NK-92 (cell line): ENCODE measurements around the gene SIK3.

ENCODE experiments used
- DNase-seq: peaks from one replicate; lab custom pipeline; 2025; ENCODE audit not compliant: unreplicated experiment; lab: John Stamatoyannopoulos, UW

Gene SIK3

DNA sequence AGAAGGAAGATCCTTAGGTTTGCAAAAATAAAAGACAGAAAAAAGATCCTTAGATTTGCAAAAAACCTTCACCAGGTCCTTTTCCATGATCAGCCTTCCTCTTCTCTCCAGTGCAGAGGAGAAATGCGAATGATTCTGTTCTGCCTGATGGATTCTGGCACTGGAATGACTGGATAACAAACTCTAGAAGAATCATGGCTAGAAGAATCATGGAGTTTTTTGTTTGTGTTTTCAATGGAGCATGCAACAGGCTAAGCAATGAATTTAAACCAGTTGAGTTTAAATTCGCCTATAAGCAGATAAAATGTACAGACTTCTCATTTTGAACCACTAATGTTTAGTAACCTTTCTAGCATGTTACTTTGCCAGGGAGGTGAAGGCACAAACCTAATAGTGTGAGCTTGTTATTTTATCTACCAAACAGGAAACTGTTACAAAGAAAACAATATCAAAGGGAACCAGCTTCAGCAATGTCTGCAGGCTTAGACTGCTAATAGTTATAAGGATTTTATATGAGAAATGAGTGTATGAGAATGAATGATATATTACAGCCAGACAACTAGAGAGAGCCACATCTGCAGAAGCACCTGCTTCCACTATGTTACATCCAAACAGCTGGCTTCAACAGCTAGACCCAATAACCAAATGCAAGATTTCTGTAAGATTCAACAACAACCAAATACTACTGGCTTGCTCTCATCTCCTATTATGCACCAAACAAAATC, 196.1 kb downstream of the SIK3 start:
- DNase-seq = no peak

DNA sequence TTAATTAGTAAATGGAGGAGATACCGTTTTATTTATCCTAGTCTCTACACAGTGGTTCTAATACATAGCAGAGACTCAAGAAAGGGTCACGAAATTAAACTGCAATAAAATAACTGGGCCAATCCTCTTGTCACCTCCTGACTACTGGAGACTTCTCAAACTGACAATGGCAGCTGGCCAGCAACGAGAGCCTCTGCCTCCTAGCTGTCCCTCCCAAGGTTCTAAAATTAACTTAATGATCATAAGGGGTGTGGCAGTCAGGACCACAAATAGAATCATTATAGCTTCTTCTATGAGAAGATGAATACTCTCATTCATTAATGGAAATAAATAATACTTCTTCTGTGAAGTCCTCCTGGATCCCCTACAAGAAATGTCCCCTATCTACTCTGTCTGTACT, 197.0 kb downstream of the SIK3 start:
- no peak for DNase-seq

DNA sequence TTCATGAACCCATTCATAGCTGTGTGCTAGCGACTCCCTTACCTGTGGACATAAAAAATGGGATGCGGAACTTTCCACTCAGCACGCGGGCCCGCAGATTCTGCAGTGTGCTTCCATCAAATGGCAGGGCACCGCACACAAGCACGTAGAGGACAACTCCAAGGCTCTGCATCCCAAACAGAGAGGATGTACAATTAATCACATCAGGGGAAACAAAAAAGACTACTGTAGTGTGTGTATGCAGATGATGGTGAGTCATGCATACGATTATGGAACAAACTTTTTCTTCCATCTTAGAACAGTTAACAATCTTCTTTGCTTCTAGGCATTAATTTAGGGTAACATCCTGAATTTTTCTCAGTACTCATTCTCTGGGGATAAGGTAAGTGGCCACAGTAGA, 202.0 kb downstream of the SIK3 start:
- no peak for DNase-seq

DNA sequence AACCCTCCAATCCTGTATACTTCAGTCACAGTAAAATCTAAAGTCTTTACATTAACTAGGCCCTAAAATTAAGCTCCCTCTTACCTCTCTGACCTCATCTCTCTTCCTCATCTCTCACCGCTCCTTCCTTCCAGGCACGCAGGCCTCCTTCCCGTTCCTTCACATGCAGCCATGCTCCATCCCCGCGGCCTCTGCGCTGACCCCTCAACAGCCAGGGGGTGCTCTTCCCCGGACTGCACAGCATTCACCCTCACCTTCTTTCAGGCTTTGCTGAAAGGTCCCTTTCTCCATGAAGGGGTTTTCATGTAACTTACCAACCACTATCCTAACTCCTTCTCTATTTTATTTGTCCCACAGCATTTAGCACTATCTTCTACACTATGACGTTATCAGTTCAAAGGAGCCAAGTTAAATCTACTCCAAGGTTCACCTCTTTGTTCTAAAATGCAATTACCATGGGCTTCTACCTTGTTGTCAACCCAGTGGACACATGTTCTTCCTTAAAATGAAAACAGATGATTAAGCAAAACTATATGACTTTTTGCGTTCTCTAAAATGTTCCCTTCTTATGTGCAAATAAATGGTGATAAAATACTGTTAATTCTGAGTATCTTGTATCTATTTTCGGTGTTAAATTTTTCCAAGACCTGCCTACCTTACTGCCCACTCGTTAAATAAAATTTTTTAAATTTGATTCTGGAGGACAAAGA, 203.0 kb downstream of the SIK3 start:
- no peak for DNase-seq

DNA sequence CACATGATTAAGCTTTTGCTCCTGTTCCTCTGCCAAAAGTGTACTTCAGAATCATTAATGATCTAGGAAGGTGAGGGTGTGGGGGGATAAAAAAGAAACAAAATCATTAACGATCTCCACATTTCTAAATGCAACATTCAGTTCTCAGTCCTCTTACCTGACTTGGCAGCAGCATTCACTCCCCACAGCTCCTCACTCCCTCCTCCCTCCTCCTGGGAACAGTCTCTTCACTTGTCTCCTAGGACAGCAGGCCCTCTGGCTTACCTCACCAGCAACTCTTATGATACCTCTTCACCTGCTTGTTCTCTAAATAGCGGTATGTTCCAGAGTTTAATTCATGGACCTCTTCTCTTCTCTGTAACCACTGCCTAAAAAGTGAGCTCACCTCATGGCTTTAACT, 204.3 kb downstream of the SIK3 start:
- DNase-seq = no peak

DNA sequence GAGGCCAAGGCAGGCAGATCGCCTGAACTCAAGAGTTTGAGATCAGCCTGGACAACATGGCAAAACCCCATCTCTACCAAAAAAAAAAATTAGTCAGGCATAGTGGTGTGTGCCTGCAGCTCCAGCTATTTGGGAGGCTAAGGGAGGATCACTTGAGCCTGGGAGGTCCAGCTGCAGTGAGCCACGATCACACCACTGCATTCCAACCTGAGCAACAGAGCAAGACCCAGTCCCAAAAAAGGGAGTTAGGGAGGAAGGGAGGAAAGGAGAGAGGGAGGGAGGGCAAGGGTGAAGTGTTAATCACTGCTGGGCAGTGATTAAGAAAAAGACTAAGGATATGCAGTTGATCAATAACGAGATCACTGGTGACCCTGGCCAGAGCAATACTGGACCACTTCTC, 204.8 kb downstream of the SIK3 start:
- DNase-seq = no peak

DNA sequence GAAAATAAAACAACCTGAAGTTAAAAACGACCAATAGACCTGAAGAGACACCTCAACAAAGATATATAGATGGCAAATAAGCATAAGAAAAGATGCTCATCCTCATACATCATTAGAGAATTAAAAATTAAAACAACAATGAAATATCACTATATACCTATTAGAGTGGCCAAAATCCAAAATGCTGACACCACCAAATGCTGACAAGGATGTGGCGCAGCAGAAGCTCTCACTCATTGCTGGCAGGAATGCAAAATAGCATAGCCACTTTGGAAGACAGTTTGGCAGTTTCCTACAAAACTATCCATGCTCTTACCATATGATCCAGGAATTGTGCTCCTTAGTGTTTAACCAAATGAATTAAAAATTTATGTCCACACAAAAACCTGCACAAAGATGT, 205.9 kb downstream of the SIK3 start:
- DNase-seq = no peak

DNA sequence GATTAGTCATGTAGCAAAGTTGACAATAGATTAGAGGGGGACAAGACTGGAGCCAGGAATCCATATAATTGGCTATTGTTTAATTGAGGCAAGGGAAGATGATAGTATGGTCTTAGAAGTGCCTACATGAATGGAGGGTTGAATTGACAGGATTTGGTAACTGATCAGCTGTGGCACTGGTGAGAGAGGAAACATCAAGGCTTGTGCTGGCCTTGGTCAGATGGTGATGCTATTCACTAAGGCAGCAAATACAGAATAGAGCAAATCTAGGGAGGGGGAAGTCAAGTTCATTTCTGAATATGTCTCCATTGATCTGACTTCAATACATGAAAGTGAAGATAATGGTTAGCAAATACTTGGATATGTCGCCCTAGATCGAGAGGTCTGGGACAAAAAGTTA, 206.5 kb downstream of the SIK3 start:
- no peak for DNase-seq

DNA sequence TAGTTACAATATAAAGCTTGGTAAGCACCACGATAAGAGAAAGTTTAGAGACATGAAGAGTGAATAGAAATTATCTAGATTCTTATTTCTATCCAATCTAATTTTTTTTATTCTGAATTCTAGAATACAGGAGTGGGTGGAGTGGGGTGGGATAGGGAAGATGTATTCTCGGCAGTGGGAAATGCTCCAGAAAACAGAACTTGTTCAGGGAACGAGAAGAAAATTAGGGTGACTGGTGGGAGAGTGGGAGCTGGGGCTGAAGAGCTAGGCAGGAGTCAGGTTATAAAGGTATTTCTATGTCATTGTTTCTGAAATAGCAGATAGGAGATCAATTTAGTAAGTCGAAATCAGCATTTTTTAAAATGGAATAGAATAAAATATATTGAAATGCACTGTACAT, 207.6 kb downstream of the SIK3 start:
- no peak for DNase-seq

DNA sequence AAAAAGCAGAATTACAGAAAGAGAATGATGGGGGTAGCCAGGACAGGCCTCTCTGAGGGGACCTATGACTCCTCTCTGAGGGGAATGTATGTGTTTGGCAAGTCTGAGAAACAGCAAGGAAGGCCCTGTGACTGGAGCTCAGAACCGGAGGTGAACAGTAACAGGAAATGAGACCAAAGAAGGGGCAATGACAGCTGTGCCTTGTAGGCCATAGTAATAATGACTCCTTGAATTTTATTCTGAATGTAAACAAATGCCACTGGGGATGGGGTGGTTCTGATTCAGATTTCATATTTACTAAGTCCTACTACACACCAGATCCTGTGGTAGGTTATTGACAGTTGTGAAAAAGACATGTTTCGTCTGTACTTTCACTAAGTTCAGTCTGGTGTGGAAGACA, 208.0 kb downstream of the SIK3 start:
- DNase-seq = no peak

DNA sequence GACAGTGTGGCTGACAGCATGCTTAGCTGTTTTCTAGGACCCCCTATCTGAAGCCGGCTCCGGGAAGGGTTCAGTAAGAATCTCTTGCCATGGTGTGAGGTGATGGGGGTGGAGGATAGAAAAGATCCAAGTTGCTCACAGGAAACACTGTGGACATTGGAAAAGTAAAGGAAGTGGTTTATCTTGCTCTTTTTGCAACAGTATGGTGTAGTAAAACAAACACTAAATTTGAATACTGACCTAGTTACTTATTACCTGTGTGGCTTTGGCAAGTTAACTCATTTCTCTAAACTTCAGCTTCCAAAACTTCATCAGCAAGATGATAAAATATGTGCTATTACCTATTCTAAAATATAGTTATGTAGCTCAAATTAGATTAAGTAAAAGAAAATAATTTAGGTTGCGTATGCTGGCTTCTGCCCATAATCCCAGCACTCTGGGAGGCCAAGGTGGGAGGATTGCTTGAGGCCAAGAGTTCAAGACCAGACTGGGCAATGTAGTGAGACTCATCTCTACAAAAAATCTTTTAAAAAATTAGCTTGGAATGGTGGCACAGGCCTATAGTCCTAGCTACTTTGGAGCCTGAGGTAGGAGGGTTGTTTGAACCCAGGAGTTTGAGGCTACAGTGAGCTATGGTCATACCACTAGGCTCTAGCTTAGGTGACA, 209.2 kb downstream of the SIK3 start:
- DNase-seq = no peak

DNA sequence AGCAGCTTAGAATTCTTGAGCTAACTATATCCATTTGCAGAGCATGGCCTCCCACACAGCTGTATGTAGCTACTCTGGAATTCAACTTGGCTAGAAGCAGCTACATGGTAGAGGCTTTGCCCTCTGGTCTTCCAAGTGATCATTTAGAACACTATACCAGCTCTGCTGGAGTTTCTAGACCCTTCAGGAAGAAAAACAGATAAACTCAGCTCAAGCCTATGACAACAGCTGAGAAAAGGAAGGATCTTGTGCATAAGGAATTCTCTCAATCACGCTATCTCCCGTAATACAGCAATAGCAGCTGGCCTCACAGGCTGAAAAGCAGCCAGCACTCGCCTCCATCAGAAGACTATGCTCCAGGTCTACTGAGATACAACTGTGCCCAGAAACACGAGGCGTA, 210.2 kb downstream of the SIK3 start:
- no peak for DNase-seq

DNA sequence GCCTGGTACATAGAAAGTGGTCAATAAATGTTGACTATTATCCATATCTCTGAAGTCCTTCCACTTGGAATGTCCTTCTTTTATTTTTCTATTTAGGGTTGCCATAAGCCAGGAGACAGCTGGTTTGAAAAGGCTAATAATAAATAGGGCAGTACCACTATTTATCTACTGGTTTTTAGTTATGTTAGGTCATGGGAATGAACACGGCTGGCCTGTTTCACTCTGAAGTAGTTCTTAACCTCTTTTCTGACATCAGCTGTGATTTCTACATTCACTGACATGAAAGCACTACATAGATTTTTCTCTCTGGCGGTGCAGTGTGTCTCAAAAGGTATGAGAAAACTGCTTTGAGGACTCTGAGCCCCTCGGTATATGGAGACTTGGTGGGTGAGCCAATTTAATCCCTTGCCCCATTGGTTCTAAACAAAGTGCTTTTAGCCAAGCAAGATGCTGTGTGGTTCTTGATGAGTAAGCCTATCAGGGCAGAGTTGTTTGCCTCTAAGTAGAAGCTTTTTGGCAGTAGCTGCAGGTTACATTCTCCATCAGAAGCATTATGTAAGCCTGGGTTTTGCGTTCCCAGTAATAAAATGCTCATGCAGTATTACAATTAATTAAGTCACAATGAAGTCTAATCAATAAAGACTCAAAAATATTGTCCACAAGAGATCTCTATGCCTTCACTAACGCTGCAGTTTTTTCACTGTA, 212.1 kb downstream of the SIK3 start:
- DNase-seq = no peak

DNA sequence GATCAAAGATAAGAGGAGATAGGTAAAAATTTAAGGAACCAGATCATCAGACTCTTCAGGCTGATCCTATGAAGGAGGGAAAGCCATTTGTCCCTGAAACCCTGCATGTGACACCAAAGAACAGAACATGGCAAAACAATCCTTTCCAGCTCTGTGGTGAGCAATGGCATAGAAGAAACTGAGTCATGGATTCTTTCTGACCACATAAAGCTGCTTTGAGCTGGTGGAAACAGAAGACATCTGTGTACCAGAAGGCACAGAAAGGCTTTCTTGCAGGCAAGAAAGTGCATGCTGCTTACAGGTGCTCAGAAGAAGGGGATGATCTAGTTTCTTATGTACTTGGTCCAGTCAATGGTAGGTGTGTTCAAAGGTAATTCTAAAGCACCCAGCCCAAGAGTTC, 215.8 kb downstream of the SIK3 start:
- no peak for DNase-seq

DNA sequence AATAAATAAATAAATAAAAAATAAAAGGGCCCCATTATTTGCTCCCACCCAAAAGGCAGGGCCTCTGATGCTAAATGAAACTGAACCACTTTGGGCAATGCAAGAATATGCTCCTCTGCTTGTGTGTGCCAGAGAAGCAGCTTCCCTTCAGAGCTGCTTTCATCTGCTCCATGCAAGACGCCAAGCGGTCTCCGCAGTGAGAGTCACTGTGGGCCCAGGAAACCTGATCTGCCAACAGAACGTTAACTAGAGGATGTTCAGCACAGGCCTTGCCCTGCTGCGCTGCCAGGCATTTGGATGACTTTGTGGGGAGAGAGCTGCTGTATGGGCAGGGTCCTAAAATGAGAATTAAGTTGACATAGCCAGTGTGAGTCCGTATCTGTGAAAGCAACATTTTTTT, 217.1 kb downstream of the SIK3 start:
- DNase-seq = no peak

DNA sequence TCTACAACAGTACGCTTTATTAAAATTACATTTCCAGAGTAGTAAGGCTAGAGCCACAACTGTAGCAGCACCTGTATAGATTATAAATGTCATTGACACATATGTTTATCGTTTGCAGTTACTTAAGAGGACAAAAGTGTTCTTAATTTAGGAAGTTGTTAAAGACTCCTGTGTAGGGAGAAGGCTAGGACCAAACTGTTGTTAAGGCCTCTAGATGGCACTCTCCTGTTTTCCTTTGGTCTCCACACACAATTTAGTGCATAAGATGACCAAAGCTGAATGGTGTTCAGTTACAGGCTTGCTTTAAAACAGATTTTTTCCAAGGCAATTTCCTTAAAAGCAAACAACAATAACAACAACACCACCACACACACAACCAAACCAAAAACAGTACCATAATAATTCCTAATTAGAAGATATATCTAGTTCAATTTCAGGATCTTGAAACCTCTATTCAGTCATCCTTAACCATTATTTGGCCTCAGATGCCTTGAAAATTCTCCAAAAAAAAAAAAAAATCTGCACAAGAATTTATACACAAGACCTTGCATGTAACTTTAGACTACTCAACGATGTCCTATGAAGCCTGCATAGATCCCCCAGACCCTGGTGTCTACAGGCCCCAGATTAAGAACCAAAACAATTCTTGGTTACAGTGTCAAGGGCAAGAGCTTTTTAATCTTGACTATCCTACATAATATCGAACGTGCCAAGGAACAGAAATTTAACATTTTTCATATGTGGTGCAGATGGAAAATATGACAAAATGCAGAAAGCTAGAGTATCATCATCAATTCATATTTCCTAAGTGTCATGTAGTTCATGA, 218.2 kb downstream of the SIK3 start:
- no peak for DNase-seq

DNA sequence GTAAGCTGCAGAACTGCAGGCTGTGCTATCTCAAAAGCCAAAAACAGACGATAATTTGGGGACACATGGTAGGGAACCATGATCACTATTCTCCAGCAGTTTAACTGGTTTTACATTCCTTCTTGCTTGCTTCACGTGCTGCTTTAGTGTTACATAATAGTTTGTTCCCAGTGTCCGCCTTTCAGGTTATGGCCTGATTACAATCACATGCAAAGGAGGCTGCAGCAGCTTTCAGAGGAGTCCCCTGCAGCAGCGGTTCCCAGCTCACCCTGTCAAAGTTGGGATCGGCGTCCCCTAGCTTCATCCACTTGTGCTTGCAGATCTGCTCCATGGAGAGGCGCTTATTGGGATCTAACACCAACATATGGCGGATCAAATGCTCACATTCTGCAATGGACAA, 221.6 kb downstream of the SIK3 start:
- DNase-seq = no peak

DNA sequence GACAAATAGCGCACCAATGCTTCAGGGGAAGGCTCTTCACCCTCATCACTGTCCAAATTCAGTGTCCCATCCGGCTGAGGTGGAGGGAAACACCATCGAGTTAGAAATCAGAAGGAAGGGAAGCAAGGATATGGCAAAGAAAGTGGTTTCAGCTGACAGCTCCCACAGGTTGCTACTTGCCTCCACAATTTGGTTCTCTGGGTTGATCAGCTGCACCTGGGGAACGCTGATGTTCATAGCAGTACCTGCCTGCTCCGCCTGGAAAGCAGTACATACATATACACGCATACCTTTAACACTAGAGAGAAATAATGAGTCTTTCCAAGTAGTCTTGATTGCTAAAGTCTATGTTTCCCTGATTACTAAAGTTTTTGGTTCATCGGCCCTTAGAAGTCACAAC, 223.0 kb downstream of the SIK3 start:
- DNase-seq = no peak

DNA sequence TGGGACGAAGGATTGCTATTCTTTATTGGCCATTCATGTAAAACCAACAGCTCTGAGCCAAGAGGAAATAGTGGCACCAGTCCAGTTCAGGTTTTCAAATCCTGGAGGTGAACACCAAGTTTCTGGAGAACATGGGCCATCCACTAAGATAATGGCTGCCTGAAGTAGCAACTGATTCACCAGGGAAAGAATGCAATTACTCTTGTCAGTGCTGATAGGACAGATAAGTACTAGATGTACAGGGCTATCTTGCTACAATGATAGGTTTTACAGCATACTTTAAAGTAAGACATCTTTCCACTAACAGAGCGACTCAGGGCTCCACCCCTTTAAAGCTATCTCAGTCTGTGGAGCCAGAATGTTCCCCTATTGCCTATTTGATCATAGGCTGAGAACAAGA, 224.0 kb downstream of the SIK3 start:
- no peak for DNase-seq

DNA sequence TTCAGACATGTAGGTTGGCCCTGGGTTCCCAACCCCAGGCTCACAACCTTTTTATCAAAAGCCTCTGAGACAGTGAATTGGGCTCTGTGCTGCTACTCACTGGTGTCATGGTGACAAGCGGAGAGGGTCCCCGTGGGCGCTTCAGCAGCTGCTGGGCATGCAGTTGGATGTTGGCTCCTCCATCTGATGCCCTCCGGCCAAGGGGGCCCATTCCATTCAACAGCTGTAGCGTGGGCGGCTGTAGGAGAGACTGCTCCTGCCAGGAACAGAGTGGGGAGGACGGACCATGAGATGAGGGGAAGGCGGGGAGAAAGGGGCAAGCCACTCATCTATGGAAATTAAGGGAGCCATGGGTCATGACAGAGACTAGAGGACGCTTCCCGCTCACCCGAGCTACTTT, 224.8 kb downstream of the SIK3 start:
- DNase-seq = no peak

DNA sequence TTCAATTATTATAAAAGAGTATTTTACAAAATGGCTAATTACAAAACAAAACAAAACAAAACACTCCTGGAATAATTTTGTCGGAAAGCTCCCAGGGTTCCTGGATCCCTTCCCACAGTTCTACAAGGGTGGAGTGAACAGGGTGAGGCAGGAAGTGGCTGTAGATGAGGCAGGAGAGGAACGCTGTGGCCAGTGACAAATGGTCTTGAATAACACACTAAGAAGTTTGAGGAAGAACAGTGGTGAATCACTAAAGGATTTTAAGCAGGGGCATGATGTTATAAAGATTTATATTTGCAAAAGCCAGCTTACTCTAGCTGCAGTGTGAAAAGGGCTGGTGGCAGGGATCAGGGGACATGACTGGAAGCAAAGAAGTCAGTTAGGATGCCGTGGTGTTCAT, 227.0 kb downstream of the SIK3 start:
- no peak for DNase-seq
